Neural progenitor cell (in vitro differentiated cells): Measurements from ENCODE around the gene DTWD1.

Source experiments
- EZH2 ChIP-seq: fragments of 200-600 bp; sonication (generic); IDR thresholded peaks from 2 replicates; pipeline ENCODE4 v1.6.1; 2017; ENCODE audit warnings: antibody characterized with exemption, mild to moderate bottlenecking, moderate library complexity
- EZH2phosphoT487 ChIP-seq: fragments of 200-600 bp; sonication (generic); IDR thresholded peaks from 2 replicates; pipeline ENCODE4 v1.6.1; 2017; ENCODE audit warnings: antibody characterized with exemption
- TF ChIP-seq, protein P1 (sequence below): fragments of 200-600 bp; sonication (generic); IDR thresholded peaks from 2 replicates; pipeline ENCODE4 v1.5.1; 2017; ENCODE audit warnings: antibody characterized with exemption, mild to moderate bottlenecking

DNA sequence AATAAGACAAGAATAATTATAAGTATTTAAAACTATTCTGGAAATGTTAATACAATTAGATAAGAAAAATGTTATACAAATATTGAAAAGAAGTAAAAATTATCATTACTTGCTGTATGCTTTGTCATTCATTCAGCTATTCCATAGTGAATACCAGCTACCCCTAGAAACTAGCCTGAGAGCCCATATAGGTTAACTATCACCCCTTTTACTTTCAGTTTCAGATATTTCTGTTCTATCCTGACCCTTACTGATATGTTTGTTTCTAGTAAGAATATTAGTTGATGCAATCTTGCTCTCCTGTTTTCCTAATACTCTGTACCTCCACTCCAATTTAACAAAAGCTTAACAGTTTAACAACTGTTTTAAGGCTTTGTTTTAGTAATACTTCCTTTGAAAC lies 31.8 kb upstream of the DTWD1 start:
- TF ChIP-seq EZH2phosphoT487 (no peak), EZH2 (no peak)
- TF ChIP-seq, protein P1, sequence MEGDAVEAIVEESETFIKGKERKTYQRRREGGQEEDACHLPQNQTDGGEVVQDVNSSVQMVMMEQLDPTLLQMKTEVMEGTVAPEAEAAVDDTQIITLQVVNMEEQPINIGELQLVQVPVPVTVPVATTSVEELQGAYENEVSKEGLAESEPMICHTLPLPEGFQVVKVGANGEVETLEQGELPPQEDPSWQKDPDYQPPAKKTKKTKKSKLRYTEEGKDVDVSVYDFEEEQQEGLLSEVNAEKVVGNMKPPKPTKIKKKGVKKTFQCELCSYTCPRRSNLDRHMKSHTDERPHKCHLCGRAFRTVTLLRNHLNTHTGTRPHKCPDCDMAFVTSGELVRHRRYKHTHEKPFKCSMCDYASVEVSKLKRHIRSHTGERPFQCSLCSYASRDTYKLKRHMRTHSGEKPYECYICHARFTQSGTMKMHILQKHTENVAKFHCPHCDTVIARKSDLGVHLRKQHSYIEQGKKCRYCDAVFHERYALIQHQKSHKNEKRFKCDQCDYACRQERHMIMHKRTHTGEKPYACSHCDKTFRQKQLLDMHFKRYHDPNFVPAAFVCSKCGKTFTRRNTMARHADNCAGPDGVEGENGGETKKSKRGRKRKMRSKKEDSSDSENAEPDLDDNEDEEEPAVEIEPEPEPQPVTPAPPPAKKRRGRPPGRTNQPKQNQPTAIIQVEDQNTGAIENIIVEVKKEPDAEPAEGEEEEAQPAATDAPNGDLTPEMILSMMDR: no peak
